K562 (cell line): ENCODE measurements around the gene SSBP2. TPM values are rescaled to one million over a fixed set of nuclear protein-coding genes. Genes with fewer than 3 reads are reported as not detected.

Source experiments
- CCNT2 ChIP-seq: IDR thresholded peaks from 2 replicates; pipeline ENCODE4 v1.6.1; 2011; ENCODE audit warnings: borderline replicate concordance, low read depth, mild to moderate bottlenecking, moderate library complexity, mixed read lengths, low read length; ENCODE audit not compliant: insufficient read length; ENCODE audit errors: extremely low read depth
- CHCHD3 ChIP-seq: fragments of 250-450 bp; sonication (Bioruptor Pico); IDR thresholded peaks from 2 replicates; pipeline ENCODE4 v2.1.2; 2022; ENCODE audit warnings: mild to moderate bottlenecking
- EZH2 ChIP-seq: IDR thresholded peaks from 2 replicates; pipeline ENCODE4 v1.6.1; 2012; ENCODE audit warnings: low read depth, mild to moderate bottlenecking, inconsistent platforms, low read length, borderline replicate concordance
- FOXK2 ChIP-seq, 2 experiments: fragments of 450-650 bp; IDR thresholded peaks in 1 of 2; conservative IDR thresholded peaks in 1 of 2; 2 replicates each; pipeline ENCODE4 v1.6.1; 2016; ENCODE audit warnings: low read depth in 2 of 2, mild to moderate bottlenecking in 1 of 2
- HNRNPL ChIP-seq: fragments of 200-400 bp; formaldehyde crosslinking; IDR thresholded peaks from 2 replicates; pipeline ENCODE4 v1.6.1; 2017; ENCODE audit warnings: low read depth, mild to moderate bottlenecking, low read length
- MIER1 ChIP-seq: fragments of 450-650 bp; IDR thresholded peaks from 2 replicates; pipeline ENCODE4 v1.6.1; 2016; ENCODE audit warnings: antibody characterized with exemption, mild to moderate bottlenecking, low read depth
- NR2C2 ChIP-seq, 2 experiments: fragments of 200-800 bp in 1 of 2; sonication (Bioruptor generic) in 1 of 2; sonication (generic) in 1 of 2; formaldehyde crosslinking in 1 of 2; IDR thresholded peaks; 2 replicates each; pipeline versions ENCODE4 v1.6.1 to v1.8.0; 2016 to 2022; ENCODE audit warnings: mild to moderate bottlenecking in 1 of 2, missing compliant biosample characterization in 1 of 2, missing genetic modification characterization in 1 of 2, missing genetic modification reagents in 1 of 2
- NR2F6 ChIP-seq: fragments of 450-650 bp; formaldehyde crosslinking; IDR thresholded peaks from 2 replicates; pipeline ENCODE4 v1.4.0; 2020; ENCODE audit warnings: mild to moderate bottlenecking
- PTBP1 ChIP-seq: fragments of 200-400 bp; formaldehyde crosslinking; IDR thresholded peaks from 2 replicates; pipeline ENCODE4 v1.6.1; 2017; ENCODE audit warnings: low read depth, low read length
- RFX5 ChIP-seq: IDR thresholded peaks from 2 replicates; pipeline ENCODE4 v1.6.1; 2011; ENCODE audit warnings: low read depth, mild to moderate bottlenecking, improper control_type of control experiment, low read length
- SETDB1 ChIP-seq: IDR thresholded peaks from one replicate; pipeline ENCODE4 v1.6.1; 2012; ENCODE audit warnings: low read length, control low read depth, inconsistent platforms
- SIN3A ChIP-seq, 2 experiments: fragments of 150-350 bp in 1 of 2; IDR thresholded peaks; 2 replicates each; pipeline ENCODE4 v1.6.1; 2011 to 2016; ENCODE audit warnings: borderline replicate concordance in 2 of 2, low read depth in 2 of 2, low read length in 2 of 2, mild to moderate bottlenecking in 2 of 2, moderate library complexity in 2 of 2; ENCODE audit not compliant: control insufficient read depth in 1 of 2
- SREBF1 ChIP-seq: fragments of 150-350 bp; IDR thresholded peaks from 2 replicates; pipeline ENCODE4 v1.6.1; 2014; ENCODE audit warnings: antibody characterized with exemption, low read depth, low read length, borderline replicate concordance
- SRSF3 ChIP-seq: fragments of 200-400 bp; formaldehyde crosslinking; IDR thresholded peaks from 2 replicates; pipeline ENCODE4 v1.6.1; 2016; ENCODE audit warnings: mild to moderate bottlenecking, low read length, moderate library complexity; ENCODE audit not compliant: insufficient read depth
- ZNF175 ChIP-seq: fragments of 200-800 bp; sonication (Bioruptor generic); IDR thresholded peaks from 2 replicates; pipeline ENCODE4 v1.6.1; 2016; ENCODE audit warnings: low read depth, mild to moderate bottlenecking, missing genetic modification characterization, missing compliant biosample characterization
- ZSCAN32 ChIP-seq: fragments of 450-650 bp; formaldehyde crosslinking; IDR thresholded peaks from 2 replicates; pipeline ENCODE4 v1.4.0; 2020; ENCODE audit warnings: mild to moderate bottlenecking, moderate library complexity
- polyA plus RNA-seq, 8 experiments: library from polyadenylated mRNA; depleted of rRNA in 4 of 8; stranded (reverse) in 5 of 8; unstranded in 3 of 8; fragments of >200 nt; fragmentation: Nextera tagmentation in 2 of 8; fragmentation: Illumina TruSeq in 1 of 8; extraction: Ambion mirVana in 2 of 8; extraction: Trizol in 1 of 8; gene quantifications; 2 replicates each; pipeline versions ENCODE4 v1.2.1 to v1.2.3, GENCODE V29; 2011 to 2014; ENCODE audit warnings: inconsistent platforms in 1 of 8, missing spikeins in 1 of 8
- total RNA-seq, 7 experiments: library from RNA; depleted of rRNA in 6 of 7; stranded (reverse); fragments of >200 nt in 6 of 7; fragmentation: Illumina TruSeq in 2 of 7; extraction: Trizol in 2 of 7; gene quantifications; 2 replicates each; pipeline versions ENCODE4 v1.2.1 to v1.2.3, GENCODE V29; 2011 to 2021; ENCODE audit warnings: low replicate concordance in 1 of 7
- TF ChIP-seq, protein P1 (sequence below): IDR thresholded peaks from 2 replicates; pipeline ENCODE4 v1.6.1; 2012; ENCODE audit warnings: low read depth, low read length, improper control_type of control experiment, borderline replicate concordance
- TF ChIP-seq, protein P2 (sequence below): sonication (generic); formaldehyde crosslinking; IDR thresholded peaks from 2 replicates; pipeline ENCODE4 v1.8.0; 2022; ENCODE audit warnings: mild to moderate bottlenecking, missing genetic modification reagents

Gene SSBP2
- total and polyA plus RNA-seq, 9 of the 15 experiments (the other 6 are each of a cell fraction or from before 2014, with no cell fraction given): 22.3 to 133 (median 42.1) TPM

DNA sequence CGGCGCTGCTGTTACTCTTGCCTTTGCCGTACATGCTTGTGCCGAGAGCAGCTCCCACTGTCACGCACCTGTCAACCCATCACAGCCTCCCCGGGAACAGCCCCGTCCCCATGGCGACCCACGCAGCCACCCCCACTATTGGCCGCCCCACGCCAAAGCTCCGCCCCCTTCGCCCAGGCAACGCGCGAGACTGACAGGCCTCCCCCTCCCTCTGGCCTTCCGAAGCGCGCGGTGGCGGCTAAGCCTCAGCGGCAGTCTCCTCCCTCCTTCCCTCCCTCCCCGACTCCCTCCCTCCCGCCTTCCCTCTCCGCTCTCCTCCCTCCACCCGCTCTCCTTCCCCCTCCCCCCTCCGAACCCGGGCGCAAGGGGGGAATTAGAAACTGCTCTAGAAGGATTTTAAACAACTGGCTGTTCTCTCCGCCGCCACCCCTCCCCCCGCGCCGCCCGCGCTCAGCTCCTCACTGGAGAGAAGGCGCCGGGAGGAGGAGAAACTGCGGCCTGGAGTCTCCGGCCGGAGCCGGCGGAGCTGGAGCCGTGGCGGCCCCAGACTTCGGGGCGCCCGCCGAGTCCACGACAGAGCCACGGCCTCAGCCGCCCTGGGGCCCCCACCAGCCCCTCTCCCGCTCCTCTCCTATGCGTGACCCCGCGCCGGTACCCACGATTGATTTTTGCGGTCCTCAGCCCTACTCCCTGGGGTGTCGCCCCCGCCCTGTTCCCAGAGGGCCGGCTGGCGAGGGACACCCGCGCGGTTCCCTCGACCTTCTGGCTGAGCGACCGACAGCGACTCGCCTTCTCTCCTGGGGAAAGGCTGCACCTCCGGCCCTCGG lies at the start of gene SSBP2 (continued):
- TF ChIP-seq, protein P1, sequence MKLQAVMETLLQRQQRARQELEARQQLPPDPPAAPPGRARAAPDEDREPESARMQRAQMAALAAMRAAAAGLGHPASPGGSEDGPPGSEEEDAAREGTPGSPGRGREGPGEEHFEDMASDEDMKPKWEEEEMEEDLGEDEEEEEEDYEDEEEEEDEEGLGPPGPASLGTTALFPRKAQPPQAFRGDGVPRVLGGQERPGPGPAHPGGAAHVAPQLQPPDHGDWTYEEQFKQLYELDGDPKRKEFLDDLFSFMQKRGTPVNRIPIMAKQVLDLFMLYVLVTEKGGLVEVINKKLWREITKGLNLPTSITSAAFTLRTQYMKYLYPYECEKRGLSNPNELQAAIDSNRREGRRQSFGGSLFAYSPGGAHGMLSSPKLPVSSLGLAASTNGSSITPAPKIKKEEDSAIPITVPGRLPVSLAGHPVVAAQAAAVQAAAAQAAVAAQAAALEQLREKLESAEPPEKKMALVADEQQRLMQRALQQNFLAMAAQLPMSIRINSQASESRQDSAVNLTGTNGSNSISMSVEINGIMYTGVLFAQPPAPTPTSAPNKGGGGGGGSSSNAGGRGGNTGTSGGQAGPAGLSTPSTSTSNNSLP: no peak
- TF ChIP-seq HNRNPL (no peak), RFX5 (0 out of 2 replicates have a peak, but pooled peaks have one; percentile 6), SREBF1 (no peak), NR2F6 (CRISPR knock-in tag) (no peak), SETDB1 (no peak), SRSF3 (0 out of 2 replicates have a peak, but pooled peaks have one; percentile 61), FOXK2 (conservative IDR thresholded peaks at IDR 0.05 in 1 of 2, IDR thresholded peaks at IDR 0.05 in 1 of 2; ENCODE audit: low read depth in 2 of 2) (peak in 1 of 2 experiments; percentile 46; a peak in 2 of 4 replicates), CHCHD3 (no peak), PTBP1 (peak; percentile 99), ZNF175 (peak; percentile 41; the same call in 1 of the 2 replicates), ZSCAN32 (CRISPR knock-in tag) (peak; percentile 34; the same call in 1 of the 2 replicates), CCNT2 (peak; percentile 85), SIN3A (IDR thresholded peaks at IDR 0.05; ENCODE audit: borderline replicate concordance in 2 of 2, control insufficient read depth in 1 of 2, low read depth in 2 of 2, low read length in 2 of 2) (peak; percentile 86 to 88; a peak in 3 of 4 replicates), MIER1 (peak; percentile 100), NR2C2 (CRISPR knock-in tag; IDR thresholded peaks at IDR 0.05) (no peak), NR2C2 (tag; IDR thresholded peaks at IDR 0.05) (peak; percentile 78), EZH2 (no peak)
- TF ChIP-seq, protein P2, sequence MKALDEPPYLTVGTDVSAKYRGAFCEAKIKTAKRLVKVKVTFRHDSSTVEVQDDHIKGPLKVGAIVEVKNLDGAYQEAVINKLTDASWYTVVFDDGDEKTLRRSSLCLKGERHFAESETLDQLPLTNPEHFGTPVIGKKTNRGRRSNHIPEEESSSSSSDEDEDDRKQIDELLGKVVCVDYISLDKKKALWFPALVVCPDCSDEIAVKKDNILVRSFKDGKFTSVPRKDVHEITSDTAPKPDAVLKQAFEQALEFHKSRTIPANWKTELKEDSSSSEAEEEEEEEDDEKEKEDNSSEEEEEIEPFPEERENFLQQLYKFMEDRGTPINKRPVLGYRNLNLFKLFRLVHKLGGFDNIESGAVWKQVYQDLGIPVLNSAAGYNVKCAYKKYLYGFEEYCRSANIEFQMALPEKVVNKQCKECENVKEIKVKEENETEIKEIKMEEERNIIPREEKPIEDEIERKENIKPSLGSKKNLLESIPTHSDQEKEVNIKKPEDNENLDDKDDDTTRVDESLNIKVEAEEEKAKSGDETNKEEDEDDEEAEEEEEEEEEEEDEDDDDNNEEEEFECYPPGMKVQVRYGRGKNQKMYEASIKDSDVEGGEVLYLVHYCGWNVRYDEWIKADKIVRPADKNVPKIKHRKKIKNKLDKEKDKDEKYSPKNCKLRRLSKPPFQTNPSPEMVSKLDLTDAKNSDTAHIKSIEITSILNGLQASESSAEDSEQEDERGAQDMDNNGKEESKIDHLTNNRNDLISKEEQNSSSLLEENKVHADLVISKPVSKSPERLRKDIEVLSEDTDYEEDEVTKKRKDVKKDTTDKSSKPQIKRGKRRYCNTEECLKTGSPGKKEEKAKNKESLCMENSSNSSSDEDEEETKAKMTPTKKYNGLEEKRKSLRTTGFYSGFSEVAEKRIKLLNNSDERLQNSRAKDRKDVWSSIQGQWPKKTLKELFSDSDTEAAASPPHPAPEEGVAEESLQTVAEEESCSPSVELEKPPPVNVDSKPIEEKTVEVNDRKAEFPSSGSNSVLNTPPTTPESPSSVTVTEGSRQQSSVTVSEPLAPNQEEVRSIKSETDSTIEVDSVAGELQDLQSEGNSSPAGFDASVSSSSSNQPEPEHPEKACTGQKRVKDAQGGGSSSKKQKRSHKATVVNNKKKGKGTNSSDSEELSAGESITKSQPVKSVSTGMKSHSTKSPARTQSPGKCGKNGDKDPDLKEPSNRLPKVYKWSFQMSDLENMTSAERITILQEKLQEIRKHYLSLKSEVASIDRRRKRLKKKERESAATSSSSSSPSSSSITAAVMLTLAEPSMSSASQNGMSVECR (CRISPR knock-in tag): 0 out of 2 replicates have a peak, but pooled peaks have one; percentile 36
